Measurements from ENCODE around the gene OTULINL. TPM values are rescaled to one million over a fixed set of nuclear protein-coding genes. Genes with fewer than 3 reads are reported as not detected.

OTULINL gene
- polyA plus RNA-seq, 1 donor (not counting 4 experiments of a cell fraction or from before 2014, with no cell fraction given) = 0.62 TPM

- Histone ChIP-seq H3K4me2 (ENCODE audit: control insufficient read depth, extremely low read depth, insufficient read depth, low read depth, low read length) (no peak overlapping the region), H3K9me1 (ENCODE audit: control insufficient read depth, extremely low read depth, insufficient read depth, low read length) (no peaks in the 10 kb centered on the region), H4K20me1 (ENCODE audit: control insufficient read depth, extremely low read depth, insufficient read depth, low read length) (no peaks in the 10 kb centered on the region), H3K27me3 (ENCODE audit: control insufficient read depth, extremely low read depth, insufficient read depth, low read length) (no peaks in the 10 kb centered on the region), H3K9ac (ENCODE audit: control insufficient read depth, extremely low read depth, insufficient read depth, low read length) (no peak overlapping the region), H3K4me3 (ENCODE audit: control insufficient read depth in 2 of 3, extremely low read depth in 1 of 3, insufficient read depth in 2 of 3, low read depth in 1 of 3, low read length in 3 of 3) (no peak overlapping the region), H2AFZ (ENCODE audit: control insufficient read depth, low read length) (no peak overlapping the region), H3K36me3 (ENCODE audit: control insufficient read depth in 2 of 2, extremely low read depth in 1 of 2, insufficient read depth in 2 of 2, low read length in 2 of 2) (no peaks in the 10 kb centered on the region), H3K4me1 (ENCODE audit: control insufficient read depth, extremely low read depth, insufficient read depth, low read length) (no peaks in the 10 kb centered on the region), H3K9me3 (ENCODE audit: control insufficient read depth, low read depth, low read length) (no peaks in the 10 kb centered on the region), H3K79me2 (ENCODE audit: control insufficient read depth, insufficient read depth, low read length) (no peaks in the 10 kb centered on the region), H3K27ac (ENCODE audit: control insufficient read depth, insufficient read depth, low read length) (no peak overlapping the region)
- TF ChIP-seq EZH2 (IDR thresholded peaks at IDR 0.05; ENCODE audit: low read length) (no peak), CTCF (optimal IDR thresholded peaks at IDR 0.05 in 1 of 3, IDR thresholded peaks at IDR 0.05 in 1 of 3, conservative IDR thresholded peaks at IDR 0.05 in 1 of 3; ENCODE audit: extremely low read depth in 1 of 3, insufficient read depth in 2 of 3, low read length in 3 of 3) (no peak)
- DNase-seq (ENCODE audit: low read depth, low spot score) (no peak), FAIRE-seq (no peak)
- dilution Hi-C loops (cut with MboI; ENCODE audit: extremely low pct_ligation_motif_present, low sequenced_read_pairs) = no loop called here
These were observed 16.6 kb downstream of the OTULINL start for GRCh38 chr5:14598225-14598624.

- FAIRE-seq = no peak
- Histone ChIP-seq H3K9me3 (ENCODE audit: control insufficient read depth, low read depth, low read length) (no peaks in the 10 kb centered on the region), H3K27ac (ENCODE audit: control insufficient read depth, insufficient read depth, low read length) (no peak overlapping the region), H3K79me2 (ENCODE audit: control insufficient read depth, insufficient read depth, low read length) (no peaks in the 10 kb centered on the region), H3K9me1 (ENCODE audit: control insufficient read depth, extremely low read depth, insufficient read depth, low read length) (no peaks in the 10 kb centered on the region), H4K20me1 (ENCODE audit: control insufficient read depth, extremely low read depth, insufficient read depth, low read length) (no peaks in the 10 kb centered on the region), H3K4me2 (ENCODE audit: control insufficient read depth, extremely low read depth, insufficient read depth, low read depth, low read length) (no peak overlapping the region), H3K9ac (ENCODE audit: control insufficient read depth, extremely low read depth, insufficient read depth, low read length) (no peak overlapping the region), H3K36me3 (ENCODE audit: control insufficient read depth in 2 of 2, extremely low read depth in 1 of 2, insufficient read depth in 2 of 2, low read length in 2 of 2) (no peaks in the 10 kb centered on the region), H2AFZ (ENCODE audit: control insufficient read depth, low read length) (no peak overlapping the region), H3K27me3 (ENCODE audit: control insufficient read depth, extremely low read depth, insufficient read depth, low read length) (no peaks in the 10 kb centered on the region), H3K4me1 (ENCODE audit: control insufficient read depth, extremely low read depth, insufficient read depth, low read length) (no peaks in the 10 kb centered on the region), H3K4me3 (ENCODE audit: control insufficient read depth in 2 of 3, extremely low read depth in 1 of 3, insufficient read depth in 2 of 3, low read depth in 1 of 3, low read length in 3 of 3) (no peak overlapping the region)
- no peak for DNase-seq (ENCODE audit: low read depth, low spot score)
- dilution Hi-C loops (cut with MboI; ENCODE audit: extremely low pct_ligation_motif_present, low sequenced_read_pairs) = no loop called here
- TF ChIP-seq CTCF (optimal IDR thresholded peaks at IDR 0.05 in 1 of 3, IDR thresholded peaks at IDR 0.05 in 1 of 3, conservative IDR thresholded peaks at IDR 0.05 in 1 of 3; ENCODE audit: extremely low read depth in 1 of 3, insufficient read depth in 2 of 3, low read length in 3 of 3) (no peak), EZH2 (IDR thresholded peaks at IDR 0.05; ENCODE audit: low read length) (no peak)
These were observed 18.0 kb downstream of the OTULINL start for GRCh38 chr5:14599476-14600127.
